DOHH2 (cell line): ENCODE data around the gene RYR2.
"Not testable (repeated sequence)": the region's sequence is repeated elsewhere in the genome, so short reads cannot be mapped to it uniquely, and the experiment has no call there.

Experiments used
- EZH2phosphoT487 ChIP-seq: fragments of 200-600 bp; sonication (generic); IDR thresholded peaks from 2 replicates; pipeline ENCODE4 v1.6.1; 2017; ENCODE audit warnings: borderline replicate concordance, mild to moderate bottlenecking, antibody characterized with exemption, low read length, moderate library complexity, mixed read lengths
- TF ChIP-seq, protein P1 (sequence below): fragments of 200-600 bp; sonication (generic); IDR thresholded peaks from one replicate; pipeline ENCODE4 v1.5.1; 2014; ENCODE audit warnings: antibody characterized with exemption, mild to moderate bottlenecking, low read depth, low read length; ENCODE audit not compliant: poor library complexity, severe bottlenecking

DNA sequence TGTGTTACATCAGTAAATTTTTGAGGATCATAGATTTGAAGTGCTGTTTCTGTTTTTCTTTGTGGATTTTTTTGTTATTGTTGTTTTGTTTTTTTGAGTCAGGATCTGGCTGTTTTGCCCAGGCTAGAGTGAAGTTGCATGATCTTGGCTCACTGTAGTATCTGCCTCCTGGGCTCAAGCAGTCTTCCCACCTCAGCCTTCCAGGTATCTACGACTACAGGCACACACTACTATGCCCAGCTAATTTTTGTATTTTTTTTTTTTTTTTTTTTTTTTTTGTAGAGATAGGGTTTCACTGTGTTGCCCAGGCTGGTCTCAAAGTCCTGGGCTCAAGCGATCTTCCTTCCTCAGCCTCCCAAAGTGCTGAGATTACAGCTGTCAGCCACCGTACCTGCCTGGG, 236.0 kb downstream of the RYR2 start:
- TF ChIP-seq, protein P1, sequence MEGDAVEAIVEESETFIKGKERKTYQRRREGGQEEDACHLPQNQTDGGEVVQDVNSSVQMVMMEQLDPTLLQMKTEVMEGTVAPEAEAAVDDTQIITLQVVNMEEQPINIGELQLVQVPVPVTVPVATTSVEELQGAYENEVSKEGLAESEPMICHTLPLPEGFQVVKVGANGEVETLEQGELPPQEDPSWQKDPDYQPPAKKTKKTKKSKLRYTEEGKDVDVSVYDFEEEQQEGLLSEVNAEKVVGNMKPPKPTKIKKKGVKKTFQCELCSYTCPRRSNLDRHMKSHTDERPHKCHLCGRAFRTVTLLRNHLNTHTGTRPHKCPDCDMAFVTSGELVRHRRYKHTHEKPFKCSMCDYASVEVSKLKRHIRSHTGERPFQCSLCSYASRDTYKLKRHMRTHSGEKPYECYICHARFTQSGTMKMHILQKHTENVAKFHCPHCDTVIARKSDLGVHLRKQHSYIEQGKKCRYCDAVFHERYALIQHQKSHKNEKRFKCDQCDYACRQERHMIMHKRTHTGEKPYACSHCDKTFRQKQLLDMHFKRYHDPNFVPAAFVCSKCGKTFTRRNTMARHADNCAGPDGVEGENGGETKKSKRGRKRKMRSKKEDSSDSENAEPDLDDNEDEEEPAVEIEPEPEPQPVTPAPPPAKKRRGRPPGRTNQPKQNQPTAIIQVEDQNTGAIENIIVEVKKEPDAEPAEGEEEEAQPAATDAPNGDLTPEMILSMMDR = not testable (repeated sequence)
- TF ChIP-seq EZH2phosphoT487 = not testable (repeated sequence)
